Stimulated activated CD8-positive, alpha-beta memory T cell treated with anti-CD3 and anti-CD28 coated beads, Interleukin-12 subunit alpha, Interleukin-12 subunit beta, amount 100 ng/mL, for 1 hour (primary cell): ENCODE results near the gene PLCB1.
"Not testable (repeated sequence)": the region's sequence is repeated elsewhere in the genome, so short reads cannot be mapped to it uniquely, and the experiment has no call there.

Experiments used
- DNase-seq: peaks from one replicate; pipeline ENCODE4 v3.0.0-alpha.2; 2020; ENCODE audit warnings: low read depth

The PLCB1 gene

DNA sequence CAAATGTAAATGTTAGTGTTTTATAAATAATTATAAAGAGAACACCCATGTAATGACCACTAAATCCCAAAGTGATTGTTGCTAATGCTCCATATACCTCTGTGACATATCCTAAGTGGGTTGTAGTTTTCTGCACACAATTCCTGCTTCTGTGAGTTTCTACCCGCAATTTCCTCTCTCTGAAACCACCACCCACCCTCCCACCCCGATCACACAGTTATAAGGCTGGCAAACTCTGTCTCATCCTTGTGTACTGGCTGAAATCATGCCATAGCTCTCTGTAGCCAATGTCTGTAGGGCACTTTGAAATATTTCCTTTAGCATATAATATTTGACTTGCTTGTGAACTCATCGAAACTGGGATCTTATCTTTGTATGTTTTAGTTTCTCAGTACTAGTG lies 236.6 kb downstream of the PLCB1 start:
- DNase-seq = no peak

DNA sequence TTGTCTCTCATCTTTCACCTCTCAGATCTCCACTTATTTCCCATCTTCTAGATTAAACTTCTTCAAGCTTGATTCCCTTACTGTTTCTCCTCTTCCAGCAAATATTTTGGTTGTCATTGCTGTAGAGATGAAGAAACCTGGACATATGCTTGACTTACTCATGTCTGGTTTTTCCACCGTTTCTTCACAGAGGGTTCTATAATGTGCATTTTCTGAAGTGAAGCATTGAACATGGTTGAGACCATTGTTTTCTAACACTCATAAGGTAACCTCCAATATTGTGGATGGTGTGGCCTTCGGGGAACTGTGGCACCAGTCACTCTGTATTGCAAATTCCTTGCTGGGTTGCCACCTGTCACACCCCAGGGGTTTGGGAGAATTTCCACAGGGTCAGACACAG lies 237.2 kb downstream of the PLCB1 start:
- no peak for DNase-seq

DNA sequence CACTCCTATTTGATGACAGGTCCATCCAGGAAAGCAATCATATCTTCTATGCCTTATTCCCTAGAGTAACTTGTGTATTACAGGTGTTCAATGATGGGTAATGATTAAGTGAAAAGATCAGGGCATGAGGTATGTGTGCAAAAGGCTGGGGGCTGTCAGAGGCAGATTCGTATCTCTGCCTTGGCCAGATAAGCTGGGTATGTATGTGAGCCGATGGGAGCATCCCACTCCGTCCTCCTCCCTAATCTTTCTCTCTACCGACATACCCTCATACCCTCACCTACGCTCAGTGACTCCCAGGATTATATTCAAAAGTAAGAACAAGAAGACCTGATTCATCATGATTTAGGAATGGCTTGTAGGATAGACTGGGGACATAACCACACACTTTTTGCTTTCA lies 238.7 kb downstream of the PLCB1 start:
- DNase-seq = no peak

DNA sequence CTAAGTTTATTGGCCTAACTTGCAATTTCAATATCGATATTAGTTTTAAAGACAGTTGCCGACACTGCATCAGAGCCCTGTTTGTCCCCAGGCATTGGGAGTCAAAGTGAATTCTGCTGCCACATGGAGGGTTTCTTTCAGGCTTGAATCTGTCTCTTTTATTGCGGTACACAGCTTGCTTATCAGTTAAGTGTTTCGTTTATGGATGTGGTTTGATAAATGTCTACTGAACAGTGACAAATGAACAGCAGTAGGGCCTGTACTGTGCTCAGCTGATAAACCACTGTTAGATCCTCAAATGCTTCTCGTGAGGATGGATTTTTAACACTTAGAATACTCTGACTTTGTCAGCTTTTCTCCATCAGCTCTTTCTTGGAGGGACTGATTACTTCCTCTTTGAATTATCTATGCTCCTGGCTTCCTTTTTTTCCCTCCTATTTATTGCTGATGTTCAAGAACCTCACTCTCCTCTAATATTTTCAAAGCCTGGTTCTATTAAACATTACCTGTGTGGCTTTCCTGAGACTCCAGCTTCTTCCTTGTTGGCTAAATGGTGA lies 240.8 kb downstream of the PLCB1 start:
- no peak for DNase-seq

DNA sequence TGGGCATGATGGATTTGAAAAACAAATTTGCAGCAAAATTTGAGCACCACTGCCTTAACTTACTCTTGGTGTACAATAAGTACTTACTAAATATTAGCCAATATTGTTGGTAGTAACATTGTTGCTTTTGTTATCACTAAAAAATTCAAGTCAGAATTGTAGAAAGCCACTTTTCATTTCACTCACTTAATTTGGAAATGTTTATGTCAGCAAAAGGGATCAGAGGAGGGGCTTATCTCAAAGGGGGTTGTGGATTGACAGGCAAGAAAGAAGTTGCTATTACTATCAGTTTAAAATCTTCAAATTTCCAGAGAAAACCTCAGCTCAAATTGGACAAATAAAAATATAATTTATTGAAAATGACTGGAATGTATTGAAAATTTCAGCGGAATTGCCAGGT lies 241.5 kb downstream of the PLCB1 start:
- no peak for DNase-seq

DNA sequence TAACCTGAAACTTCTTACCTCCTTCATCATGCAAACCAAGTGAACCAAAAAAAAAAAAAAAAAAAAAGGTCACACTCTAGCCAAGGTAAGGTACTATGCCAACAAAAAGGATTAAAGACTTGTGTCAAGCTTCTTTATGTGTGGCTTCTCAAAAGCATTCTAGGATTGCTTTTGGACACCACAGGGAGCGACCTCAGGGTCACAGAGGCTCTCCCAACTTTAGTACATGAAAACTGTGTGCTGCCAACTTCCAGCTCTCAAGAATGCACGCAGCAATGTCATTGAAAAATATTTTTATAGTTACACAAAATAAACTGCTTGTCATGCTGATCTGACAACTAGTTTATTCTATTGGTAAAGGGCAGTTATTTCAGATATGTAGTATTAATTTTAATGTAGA lies 243.8 kb downstream of the PLCB1 start:
- DNase-seq = no peak

DNA sequence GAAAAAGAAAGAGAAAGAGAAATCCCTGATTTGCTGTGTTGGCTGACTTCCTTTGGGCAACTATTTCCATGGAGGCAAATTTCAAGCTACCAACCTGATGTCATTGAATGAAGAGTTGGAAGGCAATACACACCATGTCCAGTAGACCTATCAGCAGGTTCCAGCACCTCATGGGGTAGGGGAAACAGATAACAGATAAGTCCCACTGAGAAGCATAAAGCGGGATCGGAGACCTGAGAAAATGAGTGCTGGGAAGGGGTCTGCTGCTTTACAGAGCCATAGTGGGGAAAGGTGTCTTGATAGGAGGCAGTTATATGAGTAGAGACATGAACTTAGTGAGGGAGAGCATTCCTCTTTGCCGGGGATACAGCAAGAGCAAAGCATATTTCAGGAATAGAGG lies 244.9 kb downstream of the PLCB1 start:
- DNase-seq = no peak

DNA sequence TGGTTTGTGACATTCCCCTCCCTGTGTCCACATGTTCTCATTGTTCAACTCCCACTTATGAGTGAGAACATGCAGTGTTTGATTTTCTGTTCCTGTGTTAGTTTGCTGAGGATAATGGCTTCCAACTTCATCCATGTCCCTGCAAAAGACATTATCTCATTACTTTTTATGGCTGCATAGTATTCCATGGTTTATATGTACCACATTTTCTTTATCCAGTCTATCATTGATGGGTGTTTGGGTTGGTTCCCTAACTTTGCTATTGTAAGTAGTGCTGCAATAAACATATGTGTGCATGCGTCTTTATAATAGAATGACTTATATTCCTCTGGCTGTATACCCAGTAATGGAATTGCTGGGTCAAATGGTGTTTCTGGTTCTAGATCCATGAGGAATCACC lies 247.1 kb downstream of the PLCB1 start:
- not testable (repeated sequence) for DNase-seq

DNA sequence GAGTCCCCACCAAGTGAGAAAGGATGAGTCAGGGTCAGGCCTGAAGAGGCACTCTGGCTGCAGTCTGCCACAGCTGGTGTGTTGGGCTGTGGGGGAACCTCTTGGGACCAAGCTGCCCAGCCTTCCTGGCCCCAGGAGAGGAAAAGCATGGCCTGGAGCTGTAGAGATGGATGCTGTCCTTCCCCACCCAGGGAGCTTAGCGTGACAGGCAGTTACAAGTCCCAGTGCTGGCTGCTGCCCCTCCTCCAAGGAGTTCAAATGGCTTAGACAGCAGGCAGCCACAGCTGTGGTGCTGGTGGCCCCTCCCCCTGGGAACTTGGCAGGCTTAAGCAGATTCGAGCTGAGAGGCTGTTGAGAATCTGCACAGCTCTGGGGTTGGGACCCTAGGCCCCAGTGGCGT lies 253.2 kb downstream of the PLCB1 start:
- no peak for DNase-seq

DNA sequence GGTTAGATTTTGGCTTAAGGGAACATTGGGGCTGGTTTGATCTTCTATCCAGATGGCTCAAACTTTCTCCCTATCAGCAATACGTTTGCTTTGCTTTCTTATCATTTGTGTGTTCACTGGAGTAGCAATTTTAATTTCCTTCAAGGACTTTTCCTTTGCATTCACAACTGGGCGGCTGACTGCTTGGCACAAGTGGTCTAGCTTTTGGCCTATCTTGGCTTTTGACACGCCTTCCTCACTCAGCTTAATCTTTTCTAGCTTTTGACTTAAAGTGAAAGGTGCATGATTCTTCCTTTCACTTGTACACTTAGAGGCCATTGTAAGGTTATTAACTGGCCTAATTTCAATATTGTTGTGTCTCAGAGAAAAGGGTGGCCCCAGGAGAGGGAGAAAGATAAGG lies 254.9 kb downstream of the PLCB1 start:
- no peak for DNase-seq

DNA sequence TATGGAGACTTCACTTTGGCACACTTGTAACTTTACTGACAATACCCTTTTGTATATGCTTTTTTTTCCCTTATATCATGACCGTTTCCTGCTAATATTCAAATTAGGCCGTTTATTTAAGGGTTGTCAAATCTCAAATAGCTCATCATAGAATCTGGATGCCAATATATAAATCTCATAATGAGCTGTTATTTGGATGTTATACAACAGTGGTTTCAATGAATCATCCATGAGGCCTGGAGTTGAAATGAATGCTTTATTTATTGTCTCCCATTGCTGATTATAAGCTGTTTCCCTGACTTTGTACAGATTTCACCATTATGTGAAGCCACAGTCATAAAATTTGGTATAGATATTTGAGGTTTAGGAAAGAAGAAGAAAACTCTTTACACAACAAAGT lies 256.1 kb downstream of the PLCB1 start:
- DNase-seq = no peak

DNA sequence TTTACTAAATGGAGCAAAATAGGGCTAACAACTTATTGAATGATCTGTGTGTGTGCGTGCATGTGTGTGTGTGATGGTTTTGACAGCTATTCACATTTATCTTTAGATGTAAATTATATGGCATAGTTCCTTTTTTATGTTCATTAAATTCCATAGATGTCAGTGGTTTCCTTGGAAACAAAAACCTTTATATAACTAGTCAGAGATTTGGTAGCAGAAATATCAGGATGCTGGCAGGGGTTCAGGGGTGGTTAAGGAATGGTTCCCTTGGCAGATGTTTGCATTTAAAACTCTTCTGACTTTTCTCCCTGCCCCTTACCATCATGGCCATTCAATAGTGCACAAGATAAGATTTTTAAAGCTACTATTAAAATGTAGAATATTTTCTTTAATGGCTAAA lies 256.6 kb downstream of the PLCB1 start:
- DNase-seq = no peak

DNA sequence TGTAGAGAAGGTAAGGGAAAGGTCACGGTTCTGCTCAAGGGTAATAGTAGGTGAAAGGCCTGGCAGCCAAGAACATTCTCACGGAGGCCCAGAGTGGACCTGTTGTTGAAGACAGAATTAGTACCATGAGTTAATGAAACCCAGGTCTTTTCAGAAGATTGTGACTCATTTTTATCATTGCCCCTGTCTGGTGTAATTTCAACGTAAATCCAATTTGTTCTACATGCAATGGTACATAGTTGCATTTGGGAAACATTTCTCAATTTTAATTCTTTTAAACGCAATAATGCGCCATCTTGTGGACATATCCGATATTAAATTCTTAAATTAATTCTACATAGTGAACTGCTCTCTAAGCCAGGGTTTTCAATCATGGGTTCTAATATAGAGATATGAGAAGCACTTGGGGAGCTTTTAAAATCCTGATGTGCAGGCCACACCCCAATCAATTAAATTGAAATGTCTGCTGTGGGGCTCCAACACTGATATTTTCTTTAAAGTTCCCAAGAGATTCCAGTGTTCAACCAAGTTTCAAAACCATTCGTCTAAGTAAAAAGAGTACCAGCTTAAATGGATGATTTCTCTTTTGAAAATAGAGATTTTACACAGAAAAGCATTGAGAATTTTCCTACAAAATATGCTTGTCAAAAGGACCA lies 257.4 kb downstream of the PLCB1 start:
- no peak for DNase-seq

DNA sequence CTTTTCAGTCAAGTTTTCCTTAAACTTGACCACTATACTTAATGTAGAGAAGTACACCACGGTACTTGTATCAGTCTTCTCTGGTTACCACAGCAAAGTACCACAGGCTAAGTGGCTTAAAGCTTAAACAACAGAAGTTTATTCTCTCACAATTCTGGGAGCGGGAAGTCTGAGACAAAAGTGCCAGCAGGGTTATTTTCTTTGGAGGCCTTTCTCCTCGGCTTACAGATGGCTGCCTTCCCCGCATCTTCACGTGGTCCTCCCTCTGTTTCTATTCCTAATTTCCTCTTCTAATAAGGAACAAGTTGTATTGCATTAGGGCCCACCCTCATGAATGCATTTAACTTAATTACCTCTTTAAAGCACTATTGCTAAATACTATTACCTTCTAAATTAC lies 258.0 kb downstream of the PLCB1 start:
- DNase-seq = no peak

DNA sequence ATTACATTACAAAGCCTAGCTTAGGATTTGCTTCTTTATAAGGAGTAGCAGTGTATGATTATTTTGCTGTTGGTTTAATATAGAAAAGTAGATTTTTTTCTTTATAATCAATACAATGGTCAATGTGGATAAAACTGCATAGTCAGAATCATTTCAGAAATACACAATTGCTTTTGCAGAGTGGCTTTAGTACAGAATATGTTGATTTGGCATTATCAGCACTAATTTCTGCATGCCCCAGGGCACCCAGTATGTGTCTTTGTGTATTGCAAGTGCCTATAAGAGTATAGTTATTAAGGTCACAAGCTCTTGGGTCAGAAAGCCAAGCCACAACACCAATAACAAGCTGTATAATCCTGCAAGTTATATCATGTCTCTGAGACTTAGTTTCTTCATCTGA lies 258.4 kb downstream of the PLCB1 start:
- DNase-seq = no peak

DNA sequence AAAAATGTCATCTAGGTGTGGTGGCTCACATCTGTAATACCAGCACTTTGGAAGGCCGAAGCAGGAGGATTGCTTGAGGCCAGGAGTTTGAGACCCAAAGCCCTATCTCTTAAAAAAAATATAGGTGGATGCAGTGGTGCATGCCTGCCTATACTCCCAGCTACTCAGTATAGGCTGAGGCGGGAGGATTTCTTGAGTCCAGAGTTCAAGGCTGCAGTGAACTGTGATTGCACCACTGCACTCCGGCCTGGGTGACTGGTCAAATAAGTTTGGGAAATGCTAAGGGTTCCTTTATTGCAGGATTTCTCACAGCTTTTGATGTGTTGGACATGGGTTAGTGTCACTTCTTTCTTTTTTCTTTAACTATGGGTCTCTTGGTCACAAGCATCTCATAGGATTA lies 261.3 kb downstream of the PLCB1 start:
- DNase-seq = no peak

DNA sequence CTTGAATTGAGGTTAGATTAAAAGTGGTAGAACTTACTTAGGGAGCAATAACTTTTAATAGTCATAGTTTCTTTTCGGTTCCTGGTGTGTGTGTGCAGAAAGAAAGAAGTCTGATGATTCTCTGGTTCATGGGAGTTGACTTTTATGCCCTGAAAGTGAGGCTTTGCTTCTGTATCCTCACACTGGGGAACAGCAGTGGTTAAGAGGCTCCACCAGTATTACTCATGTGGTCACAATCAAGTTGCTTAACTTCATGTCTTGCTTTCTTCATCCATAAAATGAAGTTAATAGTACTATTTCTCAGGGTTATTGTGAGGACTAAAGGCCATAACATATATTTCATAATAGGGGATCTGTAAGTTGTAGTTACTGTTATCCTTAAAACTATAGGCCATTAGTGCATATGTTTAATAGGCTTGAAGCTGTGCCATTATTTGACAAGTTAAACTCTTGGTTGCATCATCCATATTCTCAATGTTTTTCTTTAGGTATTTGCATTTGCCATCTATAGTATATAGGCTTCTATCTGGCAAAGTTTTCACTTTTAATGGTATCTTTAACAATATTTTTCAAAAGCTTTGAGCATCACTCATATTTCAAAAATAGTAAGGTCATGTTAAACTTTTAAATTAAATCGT lies 262.4 kb downstream of the PLCB1 start:
- DNase-seq = no peak

DNA sequence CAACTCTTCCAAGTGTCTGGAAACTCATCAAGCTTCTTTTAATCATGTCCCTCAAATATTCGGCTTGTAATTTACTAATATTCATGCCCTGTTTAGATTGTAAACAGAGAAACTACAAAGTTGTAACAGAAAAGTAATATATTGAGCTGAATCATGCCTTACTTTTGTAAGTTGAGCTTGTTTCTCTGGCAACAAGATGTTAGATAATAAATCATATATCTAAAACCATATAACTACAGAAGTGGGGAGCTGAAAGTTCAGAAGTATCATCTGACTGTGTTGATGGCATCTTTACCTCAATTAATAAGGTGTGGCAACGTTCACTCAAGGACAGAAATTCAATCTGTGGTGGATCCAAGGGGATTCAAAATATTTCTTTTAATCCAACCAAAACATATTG lies 263.9 kb downstream of the PLCB1 start:
- no peak for DNase-seq

DNA sequence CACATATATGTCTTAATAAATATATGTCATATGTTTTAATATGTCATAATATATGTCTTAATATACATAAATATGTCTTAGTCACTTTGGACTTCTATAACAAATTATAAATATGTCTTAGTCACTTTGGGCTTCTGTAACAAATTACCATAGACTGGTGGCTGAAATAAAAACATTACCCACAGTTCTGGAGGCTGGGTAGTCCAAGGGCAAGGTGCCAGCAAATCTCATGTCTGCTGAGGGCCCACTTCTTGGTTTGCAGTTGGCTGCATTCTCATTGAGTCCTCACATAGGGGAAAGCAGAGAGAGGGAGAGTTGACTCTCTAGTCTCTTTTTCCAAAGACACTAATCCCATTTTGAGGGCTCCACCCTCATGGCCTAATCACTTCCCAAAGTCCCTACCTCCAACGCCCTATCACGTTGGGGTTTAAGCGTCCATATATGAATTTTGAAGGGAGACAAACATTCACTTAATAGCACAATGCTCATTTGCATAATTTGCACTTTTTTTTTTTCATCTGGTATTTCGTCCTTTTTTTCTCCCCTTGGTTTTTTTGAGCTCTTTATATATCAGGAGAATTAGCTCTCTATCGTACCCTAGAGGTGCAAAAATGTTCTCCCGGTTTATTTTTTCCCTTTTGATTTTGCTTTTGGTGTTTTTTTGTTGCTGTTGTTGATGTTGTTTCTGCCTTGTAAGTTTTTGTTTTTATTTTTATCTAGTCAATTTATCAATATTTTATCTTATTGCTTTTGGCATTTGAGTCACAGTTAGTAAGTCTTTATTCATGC lies 266.4 kb downstream of the PLCB1 start:
- no peak for DNase-seq

DNA sequence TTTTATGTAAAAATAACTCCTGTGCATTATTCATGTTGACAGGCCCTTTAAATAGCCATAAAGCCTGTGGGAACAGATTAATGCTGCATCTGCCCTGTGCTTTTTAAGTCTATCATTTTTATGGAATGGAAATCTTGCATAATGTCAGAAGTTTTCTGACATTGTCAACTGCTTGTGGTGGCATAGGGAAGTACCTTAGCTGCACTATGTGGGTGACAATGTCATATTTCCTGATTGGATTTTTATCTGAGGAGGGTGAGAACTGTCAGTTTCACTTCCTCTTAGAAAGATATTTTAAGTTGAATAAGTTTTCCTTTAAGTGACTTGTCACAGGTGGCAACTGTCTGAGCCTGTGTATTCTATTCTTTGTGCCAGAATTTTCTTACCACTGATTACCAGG lies 267.9 kb downstream of the PLCB1 start:
- DNase-seq = no peak

DNA sequence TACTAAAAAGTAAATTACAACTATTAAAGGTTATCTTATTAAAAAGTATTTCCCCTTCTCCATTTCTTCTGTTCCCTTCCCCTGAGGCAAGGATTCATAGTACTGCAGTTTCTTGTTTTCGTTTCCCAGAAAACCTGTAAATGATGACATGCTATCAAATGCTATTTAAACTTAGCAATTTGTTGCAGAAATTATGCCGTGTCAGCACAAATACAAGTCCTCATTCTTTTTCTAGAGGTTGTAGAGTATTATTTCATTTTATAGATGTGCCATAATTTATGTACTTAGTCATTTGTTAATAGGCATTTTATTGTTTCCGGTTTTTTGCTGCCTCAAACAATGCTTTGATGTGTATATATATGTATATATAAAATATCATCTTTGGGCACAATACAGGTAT lies 268.4 kb downstream of the PLCB1 start:
- DNase-seq = no peak

DNA sequence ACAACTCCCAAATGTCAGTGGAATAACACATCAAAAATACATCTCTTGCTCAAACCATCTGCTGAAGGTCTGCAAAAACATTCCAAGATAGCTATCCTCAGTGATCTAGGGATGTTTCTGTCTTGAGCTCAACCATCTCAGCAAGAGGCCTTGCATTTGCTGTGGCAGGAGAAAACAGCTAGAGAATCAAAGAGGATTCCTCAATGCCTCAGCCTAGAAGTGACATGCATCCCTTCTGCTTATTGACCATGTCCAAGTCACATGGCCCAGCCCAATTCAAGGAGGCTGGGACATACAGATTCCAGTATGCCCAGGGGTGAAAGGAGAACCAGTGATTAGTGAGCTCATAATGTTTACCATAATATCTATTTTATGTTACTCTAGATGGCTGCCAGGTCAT lies 269.5 kb downstream of the PLCB1 start:
- no peak for DNase-seq

DNA sequence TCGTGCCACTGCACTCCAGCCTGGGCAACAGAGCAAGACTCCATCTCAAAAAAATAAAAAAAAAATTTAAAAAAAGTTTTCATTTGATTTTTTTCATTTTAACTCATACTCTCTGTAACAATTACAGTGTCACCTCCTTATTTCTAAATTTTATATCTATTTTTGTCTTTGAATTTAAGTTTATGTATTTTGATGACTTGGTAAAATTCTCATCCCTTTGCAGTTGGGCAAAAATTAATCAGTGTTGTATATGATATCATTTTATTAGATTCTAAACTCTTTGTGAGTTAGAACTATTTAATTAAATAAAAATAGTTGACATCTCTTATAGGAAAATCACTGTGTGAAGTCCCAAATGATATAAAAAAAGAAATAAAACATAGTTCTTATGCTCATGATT lies 270.7 kb downstream of the PLCB1 start:
- no peak for DNase-seq
